ENCODE results near the gene ATP13A3. TPM values are rescaled to one million over a fixed set of nuclear protein-coding genes. Genes with fewer than 3 reads are reported as not detected.
A peak's percentile ranks its signal among the peaks of the same experiment; 100 is the strongest.

ATP13A3 gene
- total and polyA plus RNA-seq, 9 of the 15 experiments (the other 6 are each of a cell fraction or from before 2014, with no cell fraction given), result 16.6 to 135 (median 86.6) TPM

GRCh38 chr3:194488055-194488742, 1.4 kb upstream of the ATP13A3 start (continued):
- TF ChIP-seq, protein P1, sequence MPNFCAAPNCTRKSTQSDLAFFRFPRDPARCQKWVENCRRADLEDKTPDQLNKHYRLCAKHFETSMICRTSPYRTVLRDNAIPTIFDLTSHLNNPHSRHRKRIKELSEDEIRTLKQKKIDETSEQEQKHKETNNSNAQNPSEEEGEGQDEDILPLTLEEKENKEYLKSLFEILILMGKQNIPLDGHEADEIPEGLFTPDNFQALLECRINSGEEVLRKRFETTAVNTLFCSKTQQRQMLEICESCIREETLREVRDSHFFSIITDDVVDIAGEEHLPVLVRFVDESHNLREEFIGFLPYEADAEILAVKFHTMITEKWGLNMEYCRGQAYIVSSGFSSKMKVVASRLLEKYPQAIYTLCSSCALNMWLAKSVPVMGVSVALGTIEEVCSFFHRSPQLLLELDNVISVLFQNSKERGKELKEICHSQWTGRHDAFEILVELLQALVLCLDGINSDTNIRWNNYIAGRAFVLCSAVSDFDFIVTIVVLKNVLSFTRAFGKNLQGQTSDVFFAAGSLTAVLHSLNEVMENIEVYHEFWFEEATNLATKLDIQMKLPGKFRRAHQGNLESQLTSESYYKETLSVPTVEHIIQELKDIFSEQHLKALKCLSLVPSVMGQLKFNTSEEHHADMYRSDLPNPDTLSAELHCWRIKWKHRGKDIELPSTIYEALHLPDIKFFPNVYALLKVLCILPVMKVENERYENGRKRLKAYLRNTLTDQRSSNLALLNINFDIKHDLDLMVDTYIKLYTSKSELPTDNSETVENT (CRISPR knock-in tag; IDR thresholded peaks at IDR 0.05), result no peak
- TF ChIP-seq ZBTB33 (CRISPR knock-in tag; IDR thresholded peaks at IDR 0.05) (no peak), ZSCAN29 (IDR thresholded peaks at IDR 0.05) (no peak), L3MBTL2 (IDR thresholded peaks at IDR 0.05) (no peak), CHD4 (IDR thresholded peaks at IDR 0.05; ENCODE audit: insufficient read depth, insufficient replicate concordance, low read depth, low read length, poor library complexity, severe bottlenecking) (no peak), KLF13 (tag; IDR thresholded peaks at IDR 0.05; ENCODE audit: borderline replicate concordance, low read depth) (no peak), ZNF175 (CRISPR knock-in tag; IDR thresholded peaks at IDR 0.05; ENCODE audit: low read depth) (no peak), NFXL1 (CRISPR knock-in tag; IDR thresholded peaks at IDR 0.05) (no peak), ATF1 (CRISPR knock-in tag; IDR thresholded peaks at IDR 0.05) (no peak), ATF1 (tag; IDR thresholded peaks at IDR 0.05) (no peak), TCF7L2 (IDR thresholded peaks at IDR 0.05; ENCODE audit: low read depth, low read length) (no peak), FOXP1 (CRISPR knock-in tag; IDR thresholded peaks at IDR 0.05) (peak; percentile 84; the same call in 1 of the 2 replicates), PURB (CRISPR knock-in tag; IDR thresholded peaks at IDR 0.05; ENCODE audit: low read depth) (no peak), TBP (optimal IDR thresholded peaks at IDR 0.05; ENCODE audit: low read depth, low read length) (peak; percentile 5), ZNF395 (CRISPR knock-in tag; IDR thresholded peaks at IDR 0.05) (peak; percentile 63; the same call in 1 of the 2 replicates), NEUROD1 (IDR thresholded peaks at IDR 0.05; ENCODE audit: borderline replicate concordance, low read depth, low read length, partially characterized antibody) (no peak), TOE1 (IDR thresholded peaks at IDR 0.05; ENCODE audit: borderline replicate concordance) (no peak), TOE1 (CRISPR knock-in tag; IDR thresholded peaks at IDR 0.05; ENCODE audit: borderline replicate concordance, low read depth) (no peak), EHMT2 (IDR thresholded peaks at IDR 0.05) (peak; percentile 53; the same call in 1 of the 2 replicates)
- TF ChIP-seq, protein P2, sequence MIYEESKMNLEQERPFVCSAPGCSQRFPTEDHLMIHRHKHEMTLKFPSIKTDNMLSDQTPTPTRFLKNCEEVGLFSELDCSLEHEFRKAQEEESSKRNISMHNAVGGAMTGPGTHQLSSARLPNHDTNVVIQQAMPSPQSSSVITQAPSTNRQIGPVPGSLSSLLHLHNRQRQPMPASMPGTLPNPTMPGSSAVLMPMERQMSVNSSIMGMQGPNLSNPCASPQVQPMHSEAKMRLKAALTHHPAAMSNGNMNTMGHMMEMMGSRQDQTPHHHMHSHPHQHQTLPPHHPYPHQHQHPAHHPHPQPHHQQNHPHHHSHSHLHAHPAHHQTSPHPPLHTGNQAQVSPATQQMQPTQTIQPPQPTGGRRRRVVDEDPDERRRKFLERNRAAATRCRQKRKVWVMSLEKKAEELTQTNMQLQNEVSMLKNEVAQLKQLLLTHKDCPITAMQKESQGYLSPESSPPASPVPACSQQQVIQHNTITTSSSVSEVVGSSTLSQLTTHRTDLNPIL (CRISPR knock-in tag; IDR thresholded peaks at IDR 0.05), result no peak
